ENCODE data around the gene UBTD1.
"Not testable (repeated sequence)": the region's sequence is repeated elsewhere in the genome, so short reads cannot be mapped to it uniquely, and the experiment has no call there.

UBTD1 gene

DNA sequence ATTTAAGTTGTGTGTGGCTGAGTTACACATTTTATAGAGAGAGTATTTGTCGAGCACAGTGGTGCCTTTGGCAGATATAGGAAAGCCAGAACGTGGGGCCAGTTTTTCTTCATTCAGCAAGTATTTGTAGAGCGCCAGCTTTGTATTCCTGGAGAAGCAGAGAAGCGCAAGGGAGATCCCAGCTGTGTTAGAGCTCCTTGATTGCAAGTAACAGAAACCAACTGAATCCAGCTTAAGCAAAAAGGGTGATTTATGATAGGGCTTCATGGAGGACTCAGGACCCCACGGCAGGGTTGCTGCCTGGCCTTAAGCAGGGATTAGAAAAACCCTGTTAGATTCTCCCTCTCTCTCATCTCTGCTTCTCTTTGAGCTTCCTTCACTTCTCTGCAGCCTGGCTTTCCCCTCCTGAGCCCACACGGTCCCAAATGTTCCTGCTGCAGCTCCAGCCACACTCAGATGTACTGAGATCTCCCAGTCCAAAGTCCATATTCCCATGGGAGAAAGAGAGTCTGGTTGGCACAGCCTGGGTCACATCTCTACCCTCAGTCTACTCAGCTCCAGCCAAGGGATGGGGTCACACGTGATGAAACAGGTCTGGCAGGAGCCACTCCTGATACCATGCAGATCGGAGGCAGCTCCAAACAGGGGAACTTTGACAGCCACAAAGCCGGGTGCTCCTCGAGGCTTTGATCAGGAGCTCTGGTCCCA is 16.7 kb downstream of the UBTD1 start:
- DNase-seq (ENCODE audit: low read depth), result no peak

DNA sequence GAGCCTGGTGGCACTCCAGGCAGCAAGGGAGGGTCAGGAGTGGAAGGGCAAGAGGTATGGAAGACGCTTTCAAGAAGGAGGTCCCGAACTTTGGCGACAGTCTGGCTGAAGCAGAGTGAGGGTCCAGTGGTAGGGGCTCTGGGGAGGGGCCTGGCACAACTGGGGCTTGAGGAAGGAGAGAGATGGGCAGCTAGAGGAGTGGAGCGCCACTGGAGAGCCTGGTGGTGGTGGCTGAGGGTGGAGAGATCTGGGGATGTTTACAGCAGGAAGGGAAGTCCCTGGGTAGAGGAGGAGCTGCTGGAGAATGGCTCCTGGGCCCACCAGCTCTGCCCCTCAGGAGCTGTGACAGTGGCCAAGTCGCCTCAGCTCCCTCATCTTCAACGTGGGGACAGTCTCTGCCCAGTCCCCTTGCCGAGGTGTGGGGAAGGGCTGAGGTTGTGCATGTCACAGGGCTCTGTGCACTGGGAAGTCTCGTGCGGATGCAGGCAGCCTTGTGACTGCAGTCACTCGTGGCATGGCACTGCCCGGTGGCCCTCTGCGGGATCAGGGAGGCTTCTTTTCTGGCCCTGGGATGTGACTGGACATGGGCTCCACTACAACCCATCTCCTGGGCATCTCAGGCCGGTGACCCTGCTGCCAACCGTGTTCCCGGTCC is 18.5 kb downstream of the UBTD1 start:
- no peak for DNase-seq (ENCODE audit: low read depth)

DNA sequence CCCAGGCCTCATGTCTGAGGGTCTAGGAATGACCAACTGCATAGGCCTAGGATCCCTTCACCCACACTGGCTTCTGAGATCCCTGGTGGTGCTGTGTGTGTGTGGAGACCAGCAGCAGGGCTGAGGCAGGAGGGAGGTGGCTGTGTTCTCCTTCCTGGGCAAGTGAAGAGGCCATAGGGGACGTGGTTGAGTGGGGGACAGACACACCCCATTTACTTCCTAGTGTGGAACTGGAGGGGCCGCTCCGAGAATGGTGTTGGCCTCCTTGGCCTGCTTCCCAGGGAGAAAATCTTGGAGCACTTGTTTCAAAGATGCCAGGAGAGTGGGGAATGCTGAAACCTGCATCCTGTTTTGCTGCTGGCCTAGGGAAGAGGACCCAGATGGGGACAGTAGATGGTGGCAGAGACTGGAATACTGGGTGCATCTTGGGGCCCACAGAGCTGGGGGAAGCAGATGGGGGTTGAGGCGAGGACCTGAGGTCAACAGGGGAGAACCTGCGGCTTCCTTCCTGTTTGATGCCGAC is 19.1 kb downstream of the UBTD1 start:
- no peak for DNase-seq (ENCODE audit: low read depth)

DNA sequence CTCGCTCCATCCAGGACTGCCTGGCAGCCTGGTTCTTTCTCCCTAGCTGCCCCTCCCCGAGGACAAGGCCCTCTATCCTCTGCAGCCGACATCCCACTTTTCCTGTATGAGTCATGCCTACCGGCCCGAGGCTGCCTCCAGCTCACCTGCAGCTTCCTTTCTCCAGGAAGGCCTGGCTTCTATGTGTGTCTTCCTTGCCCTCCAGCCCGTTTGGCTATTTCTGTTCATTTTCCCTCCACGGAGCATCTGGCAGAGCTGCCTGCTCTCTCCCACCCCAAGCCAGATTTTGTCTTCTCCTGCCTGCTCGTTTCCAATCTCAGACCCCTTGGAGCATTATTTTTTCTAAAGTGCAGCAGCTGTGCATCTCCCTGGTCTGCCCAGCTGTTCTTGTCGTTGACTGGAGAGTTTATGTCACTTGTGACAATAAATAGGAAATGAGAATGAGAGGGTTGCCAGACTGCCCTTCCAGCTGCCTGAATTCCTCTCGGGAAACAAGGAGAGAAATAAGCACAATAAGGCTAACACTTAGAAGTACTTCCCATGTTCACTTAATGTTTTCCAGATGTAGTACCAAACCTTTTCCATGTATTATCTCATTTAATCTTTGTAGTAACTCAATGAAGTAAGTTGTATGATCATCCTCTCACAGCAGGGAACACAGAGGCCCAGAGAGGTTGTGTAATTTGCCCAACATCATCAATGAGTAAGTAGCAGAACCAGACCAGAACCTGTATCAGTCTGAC is 19.7 kb downstream of the UBTD1 start:
- no peak for DNase-seq (ENCODE audit: low read depth)

DNA sequence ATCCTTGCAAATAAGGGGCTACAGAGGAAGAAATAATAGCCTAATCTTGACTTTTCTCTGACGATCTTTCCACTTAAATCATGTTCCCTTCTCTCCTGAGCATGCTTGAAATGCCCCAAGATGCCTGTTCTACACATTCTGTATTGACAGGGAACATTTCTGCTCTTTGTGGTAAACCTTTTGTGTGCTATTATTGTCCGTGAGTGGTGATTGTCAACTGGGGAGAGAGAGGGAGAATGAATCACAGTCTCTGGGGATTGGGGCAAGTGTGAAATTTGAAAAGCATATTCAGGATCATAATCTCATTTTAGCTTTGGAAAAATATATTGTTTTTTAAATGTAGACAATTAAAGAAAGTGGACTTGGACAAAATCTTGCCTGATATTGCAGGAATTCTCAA is 20.6 kb downstream of the UBTD1 start:
- DNase-seq (ENCODE audit: low read depth), result no peak

DNA sequence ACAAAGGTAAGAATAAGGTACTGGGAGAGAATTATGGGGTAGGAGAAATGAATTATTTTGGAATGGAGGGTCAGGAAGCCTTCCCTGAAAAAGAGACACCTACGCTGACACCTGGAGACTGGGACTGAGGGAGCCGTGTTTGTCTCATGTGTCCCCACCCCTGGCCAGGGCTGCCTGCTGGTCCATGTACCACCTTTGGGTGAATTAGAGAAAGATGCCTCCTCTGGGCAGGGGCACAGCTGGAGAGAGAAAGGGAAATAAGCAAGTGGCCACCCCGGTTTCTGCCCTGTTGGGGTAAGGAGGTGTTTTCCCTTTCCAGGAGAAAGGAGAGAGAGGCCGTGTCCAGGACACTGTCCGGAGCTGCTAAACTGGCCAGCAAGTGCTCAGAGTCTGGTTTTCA is 21.8 kb downstream of the UBTD1 start:
- no peak for DNase-seq (ENCODE audit: low read depth)

DNA sequence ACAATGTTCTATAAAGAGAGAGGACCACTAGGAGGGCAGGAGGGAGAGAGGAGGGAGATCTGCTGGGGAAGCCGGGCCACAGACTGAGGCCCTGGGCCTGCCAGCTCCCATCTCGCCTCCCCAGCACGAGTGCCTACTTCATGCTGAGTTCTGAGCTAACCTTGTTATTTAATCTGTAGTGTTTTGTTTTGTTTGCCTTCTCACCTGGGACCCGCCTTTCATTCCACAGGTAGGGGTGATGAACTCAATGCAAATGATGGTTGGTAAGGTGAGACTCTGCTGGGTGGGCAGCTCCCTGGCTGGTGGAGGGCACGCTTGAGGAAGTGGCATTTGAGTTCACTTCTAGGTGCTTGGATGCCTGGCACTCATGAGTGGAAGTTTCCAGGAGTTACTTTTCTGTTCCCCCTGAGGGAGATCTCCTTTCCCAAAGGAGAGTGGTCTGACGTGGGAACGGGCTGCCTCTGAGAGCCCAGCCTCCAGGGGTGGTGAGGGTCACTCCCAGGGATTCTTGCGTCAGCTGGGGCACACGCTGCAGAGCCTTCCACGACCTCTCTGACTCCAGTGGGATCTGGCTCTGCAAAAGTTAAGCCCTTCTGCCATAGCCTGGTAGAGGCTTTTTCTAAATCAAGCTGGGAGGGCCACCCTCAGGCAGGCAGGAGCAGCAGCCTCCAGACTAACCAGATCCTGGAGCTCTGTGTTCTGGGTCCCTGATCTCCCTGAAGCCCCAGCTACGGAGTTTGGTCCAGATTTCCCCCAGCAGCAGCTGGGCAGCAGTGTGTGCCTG is 22.4 kb downstream of the UBTD1 start:
- no peak for DNase-seq (ENCODE audit: low read depth)

DNA sequence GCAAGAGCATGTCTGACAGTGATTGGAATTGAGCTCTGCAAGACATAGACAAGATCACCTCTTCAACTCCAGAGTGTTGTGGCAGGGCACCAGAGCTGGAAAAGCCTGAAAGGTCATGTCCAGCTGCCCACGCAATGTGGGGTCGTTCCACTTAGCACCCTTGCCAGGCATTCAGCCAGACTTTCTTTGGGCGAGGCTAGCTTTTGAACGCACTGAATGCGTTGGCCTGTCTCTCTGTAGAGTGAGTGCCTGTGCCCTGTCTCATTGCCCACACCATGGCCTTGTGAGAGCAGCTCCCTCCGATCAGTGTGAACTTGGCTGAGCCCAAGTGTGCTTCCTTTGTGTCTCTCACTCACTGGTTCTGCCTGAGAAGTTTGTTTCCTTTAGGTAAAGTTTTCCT is 23.3 kb downstream of the UBTD1 start:
- DNase-seq (ENCODE audit: low read depth), result no peak

DNA sequence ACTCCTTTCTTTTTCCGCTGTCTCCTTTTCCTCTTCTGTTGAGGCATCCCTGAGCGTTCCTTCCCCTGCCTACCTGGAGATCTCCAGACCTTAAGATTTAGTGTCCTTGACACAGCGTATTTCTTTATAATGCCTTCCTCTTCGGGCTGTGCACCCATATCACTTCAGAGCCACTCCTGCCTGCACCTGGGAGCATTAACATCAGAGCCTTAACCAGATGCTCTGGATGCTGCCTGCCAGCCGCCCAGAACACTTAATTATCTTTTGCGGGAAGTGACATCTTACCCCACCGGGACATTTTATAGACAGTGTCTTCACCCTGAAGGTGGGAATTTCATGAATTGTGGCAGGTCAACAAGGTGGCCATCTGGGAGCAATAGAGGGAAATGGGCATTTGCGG is 24.2 kb downstream of the UBTD1 start:
- no peak for DNase-seq (ENCODE audit: low read depth)

DNA sequence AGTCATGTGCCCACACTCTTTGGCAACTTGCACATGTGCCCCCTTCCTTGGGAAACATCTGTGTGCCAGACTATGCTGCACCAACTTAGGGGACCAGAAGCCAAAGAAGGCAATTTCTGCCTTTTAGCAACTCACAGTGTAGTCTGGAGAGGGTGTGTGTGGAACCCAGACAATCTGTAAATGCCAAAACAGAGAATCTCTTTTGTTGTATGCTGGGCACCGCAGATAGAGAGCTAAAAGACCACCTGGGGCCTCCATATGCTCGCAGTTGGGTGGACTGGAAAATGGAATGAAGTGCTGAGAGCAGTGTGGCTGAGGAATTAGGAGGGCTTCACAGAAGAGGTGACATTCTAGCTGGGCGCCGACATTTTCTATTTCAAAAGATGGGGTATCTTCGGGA is 26.4 kb downstream of the UBTD1 start:
- DNase-seq (ENCODE audit: low read depth), result no peak

DNA sequence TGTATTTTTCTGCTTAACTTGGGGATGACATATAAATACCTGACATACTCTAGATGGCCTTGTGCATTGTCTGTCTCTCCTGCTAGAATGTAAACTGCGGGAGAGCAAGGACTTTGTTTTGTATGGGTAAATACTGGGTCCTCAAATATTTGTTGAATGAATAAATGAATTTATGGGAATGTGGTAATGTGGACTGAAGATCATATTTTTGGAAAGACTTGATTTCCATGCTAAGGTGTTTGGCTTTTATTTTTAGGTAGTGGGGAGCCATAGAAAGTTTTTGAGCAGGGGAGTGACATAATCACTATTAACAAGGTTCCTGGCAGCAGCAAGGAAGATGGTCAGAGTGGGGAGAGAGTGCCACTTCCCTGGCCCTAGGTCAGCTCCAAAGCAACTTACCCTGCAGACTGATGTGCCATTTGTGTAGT is 27.0 kb downstream of the UBTD1 start:
- no peak for DNase-seq (ENCODE audit: low read depth)

DNA sequence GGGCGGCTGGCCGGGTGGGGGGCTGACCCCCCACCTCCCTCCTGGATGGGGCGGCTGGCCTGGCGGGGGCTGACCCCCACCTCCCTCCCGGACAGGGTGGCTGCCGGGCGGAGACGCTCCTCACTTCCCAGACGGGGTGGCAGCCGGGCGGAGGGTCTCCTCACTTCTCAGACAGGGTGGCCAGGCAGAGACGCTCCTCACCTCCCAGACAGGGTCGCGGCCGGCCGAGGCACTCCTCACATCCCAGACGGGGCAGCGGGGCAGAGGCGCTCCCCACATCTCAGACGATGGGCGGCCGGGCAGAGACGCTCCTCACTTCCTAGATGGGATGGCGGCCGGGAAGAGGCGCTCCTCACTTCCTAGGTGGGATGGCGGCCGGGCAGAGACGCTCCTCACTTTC is 30.2 kb downstream of the UBTD1 start:
- DNase-seq (ENCODE audit: low read depth), result not testable (repeated sequence)

DNA sequence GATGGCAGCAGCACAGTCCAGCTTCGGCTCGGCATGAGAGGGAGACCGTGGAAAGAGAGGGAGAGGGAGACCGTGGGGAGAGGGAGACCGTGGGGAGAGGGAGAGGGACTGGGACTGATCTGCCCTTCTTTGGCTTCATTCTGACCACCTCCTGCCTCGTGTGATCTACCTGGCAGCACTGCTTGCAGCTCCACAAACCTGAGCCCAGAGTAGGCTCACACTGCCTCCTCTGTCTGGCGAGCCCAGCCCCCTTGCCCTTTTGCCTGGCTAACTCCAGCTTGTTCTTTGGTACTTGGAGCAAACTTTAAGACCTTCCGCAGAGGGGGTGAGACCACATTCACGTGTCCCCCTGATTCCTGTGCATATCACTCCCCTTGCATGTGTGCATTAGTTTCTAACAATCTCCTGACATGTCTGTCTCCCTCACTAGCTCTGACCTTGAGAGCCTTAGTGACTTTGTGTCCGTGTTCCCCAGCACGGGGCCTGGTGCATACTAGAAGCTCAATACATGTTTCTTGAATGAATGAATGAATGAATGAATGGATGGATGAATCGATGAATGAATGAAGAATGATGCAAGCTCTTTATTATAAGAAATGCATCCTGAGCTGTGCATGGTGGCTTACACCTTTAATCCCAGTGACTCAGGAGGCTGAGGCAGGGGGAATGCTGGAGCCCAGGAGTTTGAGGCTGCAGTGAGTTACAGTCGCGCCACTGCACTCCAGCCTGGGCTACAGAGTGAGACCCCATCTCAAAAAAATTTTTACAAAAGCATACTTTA is 31.2 kb downstream of the UBTD1 start:
- no peak for DNase-seq (ENCODE audit: low read depth)

DNA sequence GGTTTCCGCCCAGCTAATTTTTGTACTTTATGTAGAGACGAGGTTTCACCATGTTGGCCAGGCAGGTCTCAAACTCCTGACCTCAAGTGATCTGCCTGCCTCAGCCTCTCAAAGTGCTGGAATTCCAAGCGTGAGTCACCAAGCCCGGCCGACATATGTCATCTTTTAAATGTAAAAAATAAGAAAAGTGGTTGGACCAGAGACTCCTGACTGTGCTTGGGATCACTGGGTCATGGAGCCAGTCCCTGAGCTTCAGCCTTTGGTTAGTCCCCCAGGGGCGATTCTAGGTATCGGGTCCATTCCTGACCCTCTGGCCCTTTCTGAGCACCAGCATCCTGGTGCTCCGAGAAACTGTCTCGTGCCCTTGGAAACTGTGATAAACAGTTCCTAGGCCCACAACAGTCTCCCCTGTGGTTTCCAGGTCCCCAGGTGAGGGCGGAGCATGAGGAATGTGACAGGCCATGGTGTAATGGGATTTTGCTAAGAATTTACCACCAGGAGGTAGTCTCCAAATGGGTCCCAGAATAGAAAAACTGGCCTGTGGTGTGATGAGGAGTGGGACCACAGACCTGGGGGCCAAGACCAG is 32.8 kb downstream of the UBTD1 start:
- no peak for DNase-seq (ENCODE audit: low read depth)

DNA sequence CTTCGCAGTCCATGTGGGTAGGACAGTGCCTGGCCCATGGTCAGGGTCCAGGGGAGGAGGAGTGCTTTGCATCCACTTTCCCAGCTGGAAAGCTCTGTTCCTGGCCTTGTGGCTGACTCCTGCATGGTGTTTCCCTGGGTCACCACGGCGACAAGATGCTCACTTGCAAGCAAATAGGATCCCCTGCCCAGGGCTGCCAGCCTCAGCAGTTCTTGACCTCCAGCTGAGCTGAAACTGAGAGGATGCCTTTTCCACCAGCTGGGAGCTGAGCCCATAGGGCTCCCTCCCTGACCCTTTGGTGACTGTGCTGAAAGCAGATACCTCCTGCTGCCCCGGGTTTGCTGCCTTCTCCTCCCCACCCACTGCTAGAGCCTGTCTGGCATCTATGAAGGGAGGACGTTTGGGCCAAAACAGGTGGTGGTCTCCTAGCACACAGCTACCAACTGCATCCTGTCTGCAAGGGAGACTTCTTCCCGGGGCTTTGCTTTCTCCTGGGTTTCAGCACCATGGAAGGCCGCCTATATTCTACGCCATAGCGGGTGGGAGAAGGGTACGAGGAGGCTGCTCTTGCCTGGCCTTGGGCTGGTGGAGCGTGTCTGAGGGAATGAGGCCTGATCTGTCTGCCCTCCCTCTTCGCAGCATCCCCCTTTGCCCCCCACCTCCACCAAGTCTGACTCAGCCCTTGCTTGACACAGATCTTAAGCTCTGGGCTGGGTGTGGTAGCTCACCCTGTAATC is 34.4 kb downstream of the UBTD1 start:
- no peak for DNase-seq (ENCODE audit: low read depth)

DNA sequence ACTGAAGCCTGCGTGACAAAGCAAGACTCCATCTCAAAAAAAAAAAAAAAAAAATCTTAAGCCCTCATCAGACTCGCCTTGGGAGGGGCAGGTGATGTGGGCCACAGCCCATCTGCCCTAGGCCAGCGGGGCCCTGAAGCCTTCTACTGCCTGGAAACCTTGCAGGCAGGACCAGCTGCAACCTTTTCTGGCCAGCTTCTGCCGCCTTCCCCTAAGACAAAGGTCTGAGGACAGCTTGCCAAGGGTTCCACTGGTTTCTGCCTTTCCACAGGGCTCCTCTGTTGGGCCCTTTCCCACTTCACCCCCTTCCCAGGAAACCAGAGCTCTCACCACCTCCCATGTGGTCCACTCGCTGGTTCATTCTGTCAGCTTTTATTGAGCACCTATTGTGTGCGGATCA is 35.2 kb downstream of the UBTD1 start:
- no peak for DNase-seq (ENCODE audit: low read depth)

DNA sequence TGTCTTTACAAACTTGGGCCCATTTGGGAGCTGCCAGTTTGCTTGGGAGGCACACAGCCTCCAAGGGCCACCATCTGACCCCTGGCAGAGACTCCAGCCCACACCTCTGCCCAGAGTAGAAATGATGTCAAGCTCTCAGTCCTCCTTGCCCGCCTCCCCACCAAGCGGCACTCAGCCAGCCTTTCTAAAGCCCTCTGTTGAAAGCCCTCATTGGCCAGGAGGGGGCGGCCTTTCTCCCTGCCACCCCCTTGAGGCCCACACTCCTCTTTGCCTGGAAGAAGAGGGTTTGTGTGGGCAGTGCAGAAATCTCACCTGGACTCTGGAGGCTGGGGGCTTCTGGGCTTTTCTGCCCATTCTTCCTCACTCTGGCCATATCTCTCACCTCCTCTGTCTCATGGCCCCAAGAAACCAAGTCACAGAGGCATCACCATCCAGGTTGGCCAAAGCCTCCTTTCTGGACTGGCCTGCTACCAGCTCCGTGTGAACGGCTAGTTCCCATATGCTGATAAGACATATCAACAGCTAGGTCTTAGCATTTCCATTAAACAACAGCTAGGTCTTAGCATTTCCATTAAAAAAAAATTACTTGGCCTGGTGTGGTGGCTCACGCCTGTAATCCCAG is 36.1 kb downstream of the UBTD1 start:
- DNase-seq (ENCODE audit: low read depth), result no peak

DNA sequence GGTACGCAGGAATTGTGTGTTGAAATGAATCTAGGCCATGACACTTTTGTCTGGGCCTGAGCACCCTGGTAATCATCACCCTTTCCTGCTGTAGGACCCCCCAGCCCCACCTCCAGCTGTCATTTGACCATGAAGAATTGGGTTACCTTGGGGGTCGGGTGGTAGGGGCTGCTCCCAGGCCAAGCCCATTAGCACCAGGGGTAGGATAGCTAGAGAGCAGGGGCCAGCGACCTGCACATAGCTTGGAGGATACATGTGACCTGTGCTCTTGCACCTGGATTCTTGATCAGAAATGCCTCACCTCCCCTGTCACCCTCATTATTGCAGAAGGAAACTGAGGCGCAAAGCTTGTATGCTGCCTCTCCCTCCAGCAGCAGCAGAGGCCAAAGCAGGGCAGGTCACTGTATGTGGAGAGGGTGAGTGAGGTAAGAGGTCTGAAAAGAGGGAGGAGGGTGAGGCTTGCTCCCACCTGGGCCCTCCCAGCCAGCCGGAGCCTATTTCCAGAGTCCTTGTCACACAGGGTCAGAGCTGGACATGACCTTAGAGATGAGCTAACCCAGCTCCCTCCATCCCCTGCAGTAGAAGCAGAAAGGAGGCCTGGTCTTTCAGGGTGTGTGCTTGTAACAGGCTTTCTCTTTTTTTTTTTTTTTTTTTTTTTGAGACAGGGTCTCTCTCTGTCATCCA is 38.6 kb downstream of the UBTD1 start:
- DNase-seq (ENCODE audit: low read depth), result no peak

DNA sequence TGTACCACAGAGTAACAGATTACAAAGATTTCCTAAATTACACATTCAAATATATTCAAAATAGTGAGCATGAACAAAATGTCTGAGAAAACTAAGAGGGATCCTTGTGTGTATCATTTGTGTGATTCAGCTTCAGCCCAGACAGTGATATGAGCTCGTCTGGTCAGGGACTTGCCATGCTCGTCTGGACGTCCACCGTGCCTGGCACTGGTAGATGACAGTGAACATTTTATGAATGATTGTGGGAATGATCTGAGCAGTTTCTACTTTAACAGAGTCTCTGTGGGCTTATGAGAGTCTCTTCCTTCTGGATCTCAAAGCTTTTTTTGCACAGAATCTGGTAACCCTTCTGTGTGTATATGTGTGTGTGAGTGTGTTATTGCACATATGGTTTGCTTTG is 39.7 kb downstream of the UBTD1 start:
- no peak for DNase-seq (ENCODE audit: low read depth)
